HG03432 (cell line): ENCODE results near the gene NFIB.

Source experiments
- ATAC-seq: cut with Tn5 transposase; IDR thresholded peaks from one replicate; pipeline ENCODE4 v1.9.1; 2021; ENCODE audit warnings: mild to moderate bottlenecking, moderate library complexity; ENCODE audit not compliant: unreplicated experiment

The NFIB gene

DNA sequence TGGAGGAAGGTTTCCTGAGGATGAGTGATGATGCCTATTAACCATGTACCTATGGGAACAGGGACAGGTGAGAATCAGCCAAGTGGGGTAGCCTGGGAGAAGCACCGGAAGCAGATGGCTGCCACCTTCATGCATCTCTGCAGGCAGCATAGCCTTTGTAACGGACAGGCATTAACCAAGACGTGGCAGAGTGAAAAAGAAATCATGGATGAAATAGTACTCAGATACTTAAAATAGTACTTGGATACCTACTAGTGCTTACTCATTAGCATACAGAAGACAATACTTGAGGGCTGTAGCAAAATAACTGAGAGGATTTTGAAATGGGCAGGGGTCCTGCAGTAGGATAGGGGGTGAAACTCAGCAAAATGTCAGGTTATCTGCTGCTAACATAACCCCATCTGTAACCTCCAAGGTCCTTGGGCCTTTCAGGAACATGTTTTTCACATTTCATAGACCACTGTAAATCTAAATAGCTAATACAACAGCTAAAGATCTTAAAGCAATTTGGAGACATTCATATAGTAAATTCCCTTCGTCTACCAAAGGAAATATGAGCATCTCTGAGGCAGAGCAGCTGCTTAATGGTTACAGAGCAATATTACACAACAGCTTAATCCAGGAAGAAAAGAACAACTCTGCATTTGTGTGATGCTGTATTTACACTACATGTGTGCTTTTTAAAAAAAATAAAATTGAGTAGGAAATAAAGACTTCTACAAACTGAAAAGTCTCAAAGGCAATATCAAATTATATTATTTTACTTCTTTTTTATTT is 154.3 kb downstream of the NFIB start:
- no peak for ATAC-seq

DNA sequence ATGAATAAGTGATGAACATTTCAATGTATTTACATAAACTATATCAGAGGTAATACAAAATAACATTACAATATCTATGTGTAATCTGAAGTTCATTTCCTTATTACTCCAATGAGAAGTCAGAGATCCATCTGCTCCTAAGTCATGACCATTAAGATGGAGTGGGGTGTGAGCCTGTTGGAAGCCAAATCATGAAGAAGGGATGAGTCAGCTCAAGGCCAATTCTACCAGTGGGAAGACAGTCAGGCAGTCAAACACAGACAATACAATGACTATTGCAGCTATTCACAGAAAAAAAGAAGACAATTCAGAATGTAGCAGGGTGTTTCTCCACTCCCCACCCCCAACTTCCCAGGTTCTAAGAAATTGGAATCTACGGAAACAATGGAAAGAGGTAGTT is 155.0 kb downstream of the NFIB start:
- ATAC-seq = no peak

DNA sequence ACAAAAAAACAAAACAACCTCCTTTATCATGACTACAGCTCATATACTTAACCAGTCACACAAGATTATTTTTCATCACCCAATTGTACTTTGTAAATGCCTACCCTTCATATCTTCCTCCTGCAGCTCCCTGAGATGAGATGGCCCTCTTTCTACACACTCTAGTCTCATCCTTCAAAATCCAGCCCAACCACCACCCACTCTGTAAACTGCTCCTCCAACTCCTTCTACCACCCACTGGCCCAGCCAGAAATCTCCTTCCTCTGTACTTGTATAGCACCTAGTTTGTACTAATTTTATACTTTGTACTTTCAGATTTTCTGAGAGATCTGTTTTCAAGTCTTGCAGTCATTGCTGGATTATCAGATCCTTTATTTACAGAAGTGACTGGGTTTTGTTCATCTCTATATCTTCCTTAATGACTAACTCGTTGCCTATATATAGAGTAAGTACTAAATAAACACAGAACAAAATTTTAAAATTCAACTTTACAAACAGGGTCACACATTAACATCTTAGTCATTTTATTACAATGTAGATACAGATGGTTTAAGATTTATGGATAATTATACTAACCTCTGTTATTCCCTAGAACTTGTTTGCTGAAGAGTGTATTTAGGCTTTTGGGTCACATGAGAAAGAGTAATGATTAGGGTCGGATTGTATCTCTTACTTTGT is 155.7 kb downstream of the NFIB start:
- ATAC-seq = no peak

DNA sequence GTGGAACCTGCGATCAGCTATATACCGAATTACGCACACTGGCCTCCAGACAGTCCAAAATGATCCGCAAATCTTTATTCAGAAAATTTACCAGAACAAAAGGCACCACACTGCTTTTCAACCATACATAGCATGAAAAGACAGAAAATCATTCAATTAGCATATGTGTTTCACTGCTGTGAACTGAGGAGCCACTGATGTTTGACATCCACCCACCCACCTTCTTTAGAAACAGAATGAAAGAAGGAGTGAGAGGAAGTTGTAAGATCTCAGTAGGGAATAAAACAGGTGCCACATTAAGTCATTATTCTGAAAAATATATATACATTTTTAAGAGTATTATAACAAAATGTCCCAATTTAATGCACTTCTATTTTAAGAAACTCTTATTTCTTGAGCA is 156.8 kb downstream of the NFIB start:
- ATAC-seq = no peak

DNA sequence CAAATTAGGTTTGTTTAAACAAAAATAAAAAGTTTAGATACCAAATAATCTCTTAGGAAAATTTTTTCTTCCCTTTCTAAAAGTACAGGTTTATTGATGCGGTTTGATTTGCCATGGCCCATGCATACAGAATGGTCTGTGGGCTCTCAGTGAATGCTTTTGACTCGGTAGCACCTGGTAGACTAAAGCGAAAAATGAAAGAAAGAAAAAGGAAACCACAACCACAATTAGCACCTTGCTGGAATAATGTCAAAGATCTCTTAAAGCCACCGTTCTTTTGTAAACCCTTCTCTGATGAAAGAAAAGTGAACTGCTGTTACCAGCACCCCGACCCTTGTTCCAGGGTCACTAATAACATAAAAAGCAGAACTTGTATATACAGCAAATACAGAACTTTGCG is 157.9 kb downstream of the NFIB start:
- ATAC-seq = peak; percentile 99

DNA sequence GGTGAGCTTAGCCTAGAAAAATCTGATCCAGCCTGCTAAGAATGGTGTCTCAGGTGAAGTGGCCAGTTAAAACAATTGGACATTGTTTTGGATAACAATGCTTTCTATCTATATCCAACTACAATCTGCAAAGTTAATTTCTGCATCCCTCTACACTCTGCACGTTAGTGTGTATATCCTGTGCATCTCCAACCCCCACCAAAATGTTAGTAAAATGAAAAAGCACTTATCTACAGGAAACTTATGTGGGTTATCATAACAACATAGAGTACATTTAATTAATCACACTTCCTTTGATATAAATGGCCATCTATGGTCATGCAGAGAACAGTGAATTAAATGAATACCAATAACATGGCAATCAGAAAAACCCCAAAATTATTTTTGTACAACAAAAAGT is 158.7 kb downstream of the NFIB start:
- ATAC-seq = no peak

DNA sequence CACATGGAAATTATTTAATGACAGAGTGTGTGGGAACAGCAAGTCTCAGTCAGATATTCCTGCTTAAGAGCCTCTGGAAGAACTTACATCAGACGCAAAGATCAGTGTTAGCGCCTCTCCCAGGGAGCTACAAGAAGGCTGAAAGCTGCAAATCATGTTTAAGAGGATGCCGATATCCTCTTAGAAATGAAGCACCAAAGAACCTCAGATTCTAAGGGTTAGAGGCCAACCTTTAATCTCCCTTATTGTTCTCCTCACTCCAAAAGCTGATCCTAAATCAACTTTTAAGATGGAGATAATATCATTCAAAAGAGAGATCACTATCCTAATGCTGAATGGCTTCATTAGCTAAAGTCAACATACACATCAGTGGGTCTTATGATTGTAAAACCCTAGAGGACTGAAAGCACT is 160.6 kb downstream of the NFIB start:
- no peak for ATAC-seq

DNA sequence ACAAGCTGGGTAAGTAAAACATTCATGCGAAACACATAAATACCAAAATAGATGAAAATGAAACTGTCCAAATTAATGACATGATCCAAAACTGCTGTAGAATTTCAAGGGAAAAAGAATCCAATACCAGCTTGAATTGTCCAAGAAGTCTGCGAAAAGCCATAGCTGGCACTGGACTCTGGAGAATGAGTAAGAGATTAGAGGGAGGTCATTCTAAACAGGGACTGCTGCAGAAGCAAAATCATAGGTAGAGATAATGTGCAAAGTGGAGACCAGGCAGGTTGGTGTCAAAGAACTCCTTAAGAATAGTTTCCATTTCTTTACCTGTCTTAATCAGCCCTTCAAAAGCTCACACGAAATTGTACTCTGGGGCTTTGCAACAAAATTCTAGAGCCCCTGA is 162.5 kb downstream of the NFIB start:
- ATAC-seq = no peak

DNA sequence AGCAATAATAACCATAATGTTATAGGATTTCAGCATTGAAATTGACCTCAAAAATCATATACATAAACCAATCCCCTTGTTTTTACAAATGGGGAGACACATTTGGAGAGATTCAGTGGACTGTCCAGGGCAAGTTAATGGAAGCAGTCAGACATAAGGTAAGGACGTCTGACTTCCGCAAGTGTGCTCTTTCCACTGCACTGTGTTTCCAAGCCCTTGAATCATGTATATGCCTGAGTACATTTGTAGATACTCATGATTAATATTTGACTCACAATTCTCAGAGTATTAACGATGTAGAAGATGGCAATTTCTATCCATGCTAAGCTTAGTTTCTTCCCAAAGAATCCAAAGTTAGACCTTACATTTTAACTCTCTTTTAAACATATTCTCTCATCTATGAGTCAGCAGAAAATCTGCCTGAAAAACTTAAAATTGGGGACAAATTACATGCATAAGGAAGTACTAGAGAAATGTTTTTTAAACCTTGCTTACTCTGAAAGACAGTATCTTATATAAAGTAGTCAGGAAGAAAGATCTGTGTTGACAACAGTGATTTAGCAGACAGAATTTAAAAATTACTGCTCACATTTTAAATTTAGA is 165.3 kb downstream of the NFIB start:
- no peak for ATAC-seq

DNA sequence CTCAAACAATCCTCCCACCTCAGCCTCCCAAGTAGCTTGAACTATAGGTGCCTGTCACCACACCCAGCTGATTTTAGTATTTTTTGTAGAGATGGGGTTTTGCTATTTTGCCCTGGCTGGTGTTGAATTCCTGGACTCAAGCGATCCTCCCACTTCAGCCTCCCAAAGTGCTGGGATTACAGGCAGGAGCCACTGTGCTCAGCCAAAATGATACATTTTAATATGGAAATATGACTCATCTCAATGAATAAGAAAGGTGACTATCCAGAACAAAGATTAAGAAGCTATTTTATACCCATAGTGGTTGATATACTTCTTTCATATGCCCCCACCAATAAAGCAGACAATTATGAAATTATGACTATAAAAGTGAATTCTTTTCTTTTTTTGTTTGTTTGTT is 166.2 kb downstream of the NFIB start:
- ATAC-seq = no peak

DNA sequence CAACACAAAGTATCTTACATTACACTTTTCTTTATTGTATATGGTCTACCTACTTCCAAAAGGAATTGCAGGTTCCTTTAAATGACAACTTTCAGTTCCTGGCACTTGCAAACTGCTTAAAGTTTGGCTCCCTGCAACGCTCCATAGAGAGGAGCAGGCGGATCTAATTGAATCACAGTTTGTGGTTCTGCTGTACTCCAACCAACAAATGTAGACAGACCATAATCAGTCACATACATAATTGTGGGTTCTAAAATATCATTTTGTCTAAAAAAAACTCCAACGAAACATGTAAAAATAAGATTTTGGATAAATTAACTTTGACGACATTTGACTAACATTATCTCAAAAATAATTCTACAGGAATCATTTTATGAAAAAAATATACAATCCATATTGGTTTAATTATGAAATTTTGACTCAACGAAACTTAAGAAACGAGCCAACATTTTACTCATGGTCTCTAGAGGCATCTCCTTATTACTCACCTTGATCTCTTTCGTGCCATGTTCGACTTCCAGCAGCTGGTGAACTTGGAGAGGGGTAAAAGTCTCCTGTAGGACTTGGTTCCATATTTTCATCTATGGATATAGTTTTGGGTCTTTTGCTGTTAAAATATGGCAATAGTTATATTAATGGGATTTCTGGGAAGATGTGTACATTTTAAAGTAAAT is 167.6 kb downstream of the NFIB start:
- ATAC-seq = no peak

DNA sequence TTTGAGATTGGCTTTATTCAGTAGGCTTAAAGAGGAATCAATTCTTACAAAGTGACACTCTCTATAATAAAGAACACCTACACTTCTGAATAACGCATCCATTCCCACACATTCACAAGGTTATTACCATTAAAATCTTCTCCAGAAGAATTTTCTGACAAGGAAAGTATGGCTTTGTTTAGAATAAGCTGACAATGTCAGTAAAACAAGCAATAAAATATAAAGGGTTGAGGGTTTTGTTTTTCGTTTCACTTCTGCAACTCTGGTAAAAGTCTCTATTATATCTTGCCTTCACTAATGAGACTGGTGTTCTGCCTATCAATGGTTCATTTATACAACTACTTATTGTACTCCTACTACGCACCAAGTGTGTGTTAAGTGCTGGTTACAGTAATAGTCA is 169.7 kb downstream of the NFIB start:
- ATAC-seq = no peak

DNA sequence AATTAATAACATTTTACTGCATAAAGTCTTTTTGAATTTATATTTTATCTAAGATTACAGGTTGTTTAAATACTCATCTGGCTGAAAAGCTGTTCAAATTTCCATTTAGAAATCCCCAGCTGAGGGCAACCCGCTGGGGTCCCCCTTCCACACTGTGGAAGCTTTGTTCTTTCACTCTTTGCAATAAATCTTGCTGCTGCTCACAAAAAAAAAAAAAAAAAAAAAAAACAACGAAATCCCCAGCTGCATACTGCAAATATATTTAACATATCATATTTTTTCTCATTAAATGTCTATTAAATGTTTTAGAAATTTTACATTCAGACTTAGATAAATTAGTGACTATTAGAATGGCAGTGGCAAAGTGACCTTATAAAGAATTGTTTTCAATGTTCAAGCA is 172.2 kb downstream of the NFIB start:
- ATAC-seq = no peak

DNA sequence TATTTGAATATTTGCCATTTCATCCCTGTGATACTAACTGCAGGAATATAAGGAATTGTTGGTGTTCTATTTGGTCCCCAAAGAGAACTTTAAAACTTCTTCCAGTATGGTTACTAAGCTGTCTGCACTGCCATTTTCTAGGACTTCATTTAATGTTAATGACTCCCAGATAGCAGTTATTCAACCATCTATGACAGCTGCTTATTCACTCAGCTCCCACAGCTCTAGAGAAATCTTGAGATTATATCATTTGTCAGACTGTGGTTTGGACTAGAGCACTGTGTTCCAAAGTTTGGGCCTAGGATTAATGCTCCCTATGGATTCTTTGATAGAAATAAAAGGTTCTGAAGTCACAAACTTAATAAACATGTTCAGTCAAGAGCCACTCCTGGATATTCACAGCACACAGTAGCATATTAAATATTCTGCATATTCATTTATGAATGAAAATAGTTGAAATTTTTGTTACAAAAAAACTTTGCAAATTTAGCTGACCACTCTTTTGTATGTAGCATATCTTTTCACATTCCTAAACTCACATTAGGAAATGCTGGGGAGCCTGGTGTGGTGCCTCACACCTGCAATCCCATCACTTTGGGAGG is 173.7 kb downstream of the NFIB start:
- ATAC-seq = no peak

DNA sequence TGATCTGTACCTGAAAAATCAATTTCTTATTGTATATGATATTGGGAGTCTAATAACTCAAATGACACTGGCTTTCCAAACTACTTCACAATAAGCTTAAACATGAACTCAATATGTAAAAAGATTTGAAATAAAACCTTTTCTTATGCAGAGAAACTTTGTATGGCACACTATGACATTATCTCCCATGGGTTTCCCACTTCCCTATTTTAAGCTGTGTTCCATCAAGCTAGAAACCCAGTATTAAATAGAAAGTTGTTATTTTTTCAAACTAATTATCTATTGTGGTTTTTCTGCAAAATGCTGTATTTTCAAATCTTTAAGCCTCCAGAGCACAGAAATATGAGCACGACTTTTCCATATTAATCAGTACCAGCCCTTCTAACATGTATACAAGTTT is 174.7 kb downstream of the NFIB start:
- ATAC-seq = no peak

DNA sequence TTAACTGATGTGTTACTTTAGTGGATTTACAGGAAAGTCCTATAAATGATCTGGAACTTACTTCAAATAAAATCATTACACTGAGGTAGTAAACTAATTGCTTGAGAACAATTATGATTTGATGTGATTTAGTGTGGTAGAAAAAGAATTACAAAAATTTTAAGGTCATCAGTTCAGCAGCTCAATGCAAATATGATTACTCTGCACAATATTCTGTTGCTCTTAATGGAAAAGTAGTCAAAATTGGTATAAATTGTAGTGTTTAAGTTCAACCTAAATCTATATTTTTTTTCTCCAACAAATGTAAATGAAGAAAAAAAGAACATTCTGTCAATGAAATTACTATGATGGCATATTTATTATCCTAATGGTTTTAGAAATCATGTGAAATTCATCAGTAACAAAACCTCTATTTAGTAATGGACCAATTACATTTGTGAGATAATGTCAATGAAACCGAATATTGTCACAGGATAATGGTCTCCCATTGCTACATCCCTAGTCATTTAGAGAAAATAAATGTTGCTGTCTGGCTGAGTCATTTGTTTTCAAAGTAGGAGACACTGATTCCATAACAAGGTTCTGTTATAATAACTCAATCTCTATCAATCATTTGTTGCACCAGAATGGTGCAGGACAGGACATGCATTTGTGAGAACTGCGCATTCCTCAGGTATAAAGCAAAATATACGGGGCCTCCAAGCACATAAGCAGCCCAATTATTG is 177.1 kb downstream of the NFIB start:
- ATAC-seq = no peak

DNA sequence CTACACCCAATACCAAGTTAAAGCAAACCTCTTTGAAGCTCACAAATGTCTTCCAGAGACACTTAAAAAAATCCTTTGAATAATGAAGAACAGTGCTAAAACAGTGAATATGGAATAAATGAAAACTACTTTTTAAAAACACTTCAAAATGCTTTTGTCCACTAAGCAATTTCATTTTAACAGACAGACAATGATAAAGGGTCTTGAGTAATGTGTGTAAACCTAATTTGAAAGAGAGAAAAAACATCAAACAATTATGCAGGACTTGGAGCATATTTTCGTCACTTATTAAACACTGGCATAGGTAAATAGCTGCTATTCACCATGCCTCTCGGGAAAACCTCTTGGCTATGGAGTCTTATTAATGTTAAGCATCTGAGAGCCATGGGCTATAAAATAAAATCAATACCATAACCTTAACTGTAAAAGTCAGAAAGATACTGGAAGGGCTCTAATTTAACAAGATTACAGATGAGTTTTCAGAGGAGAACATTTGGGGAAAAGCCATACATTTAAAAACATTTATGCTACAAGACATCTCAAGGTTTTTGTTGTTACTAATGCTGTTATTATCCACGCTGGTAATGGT is 177.8 kb downstream of the NFIB start:
- no peak for ATAC-seq

DNA sequence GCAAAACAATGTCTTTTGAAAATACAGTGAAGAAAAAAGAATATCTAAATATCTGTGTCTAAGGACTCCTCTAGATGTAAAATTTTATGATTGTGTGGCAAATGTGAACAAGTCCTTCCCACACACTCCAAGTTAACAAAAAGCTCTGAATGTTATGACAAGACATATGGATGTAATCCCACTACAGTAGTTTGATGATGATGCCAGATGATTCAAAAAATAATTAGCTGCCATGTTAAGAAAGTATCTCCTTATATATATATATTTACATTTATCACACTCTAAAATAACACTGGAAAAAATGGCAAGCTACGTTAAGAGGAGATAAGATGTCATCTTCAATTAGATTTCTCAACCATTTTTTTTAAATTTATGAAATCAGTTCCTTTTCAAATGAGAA is 178.5 kb downstream of the NFIB start:
- no peak for ATAC-seq

DNA sequence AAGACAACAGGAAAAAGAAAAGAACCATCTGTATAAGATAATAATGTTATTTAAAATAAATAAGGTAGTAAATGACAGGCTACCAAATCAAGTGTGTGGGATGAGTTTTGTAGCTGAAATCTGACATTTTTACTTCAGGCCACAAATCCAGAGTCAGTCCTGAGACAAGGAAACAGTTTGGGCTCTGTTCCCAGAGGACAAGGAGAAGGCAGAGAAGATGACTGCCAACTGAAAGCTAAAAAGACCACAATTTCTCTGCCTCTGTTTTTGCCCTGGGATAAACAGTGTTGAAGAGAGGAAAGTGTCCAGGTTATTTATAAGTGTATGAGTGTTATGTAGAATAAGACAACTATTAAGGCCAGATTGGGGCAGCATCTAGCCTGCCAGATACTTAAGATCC is 180.5 kb downstream of the NFIB start:
- no peak for ATAC-seq

DNA sequence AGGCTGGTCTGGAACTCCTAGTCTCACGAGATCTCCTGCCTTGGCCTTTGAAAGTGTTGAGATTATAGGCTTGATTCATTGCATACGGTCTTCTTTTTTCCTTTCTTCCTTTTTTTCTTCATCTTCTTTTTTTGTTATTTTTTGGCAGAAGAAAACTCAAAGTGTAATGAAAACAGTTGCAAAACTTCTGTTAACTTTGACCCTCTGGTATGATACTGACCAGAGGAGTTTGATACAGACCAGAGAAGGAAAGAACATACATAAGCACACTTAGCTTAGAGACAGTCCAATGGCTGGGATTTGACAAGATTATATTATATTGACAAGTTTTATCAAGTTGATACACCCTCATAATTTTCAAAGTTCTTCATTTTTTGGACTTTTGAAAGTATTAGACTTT is 181.2 kb downstream of the NFIB start:
- no peak for ATAC-seq
